Transverse colon (tissue), 4 donors: ENCODE results near the gene SPDYE18.
"Not testable (repeated sequence)": the region's sequence is repeated elsewhere in the genome, so short reads cannot be mapped to it uniquely, and the experiment has no call there.

Experiments used
- CTCF ChIP-seq, 5 experiments: fragments of 200-600 bp in 3 of 5; fragments of 450-650 bp in 2 of 5; sonication (generic) in 3 of 5; IDR thresholded peaks; 1 replicate in 2 of 5; 2 replicates in 3 of 5; pipeline ENCODE4 v1.5.1; 2016 to 2017; ENCODE audit warnings: antibody characterized with exemption in 5 of 5, inconsistent platforms in 3 of 5, mild to moderate bottlenecking in 2 of 5, moderate library complexity in 1 of 5
- POLR2A ChIP-seq: fragments of 450-650 bp; IDR thresholded peaks from one replicate; pipeline ENCODE4 v1.6.1; 2016; ENCODE audit warnings: antibody characterized with exemption, mild to moderate bottlenecking, moderate library complexity
- POLR2AphosphoS5 ChIP-seq, 3 donors: sonication (generic); formaldehyde crosslinking; IDR thresholded peaks; one replicate each; pipeline ENCODE4 v1.6.1; 2016; ENCODE audit warnings: antibody characterized with exemption in 3 of 3

- not testable (repeated sequence) for TF ChIP-seq POLR2AphosphoS5 (IDR thresholded peaks at IDR 0.05); CTCF (IDR thresholded peaks at IDR 0.05); POLR2A
These were observed 60.3 kb downstream of the SPDYE18 start for GRCh38 chr7:77002104-77002503.
